RWPE1 (cell line): ENCODE results near the gene ADGRF4.

Source experiments
- CTCF ChIA-PET: fragments of 350-600 bp; sonication (Branson Sonifier 250); formaldehyde crosslinking; extraction: SDS; loops from one replicate; lab custom pipeline; 2021; lab: Yijun Ruan, JAX
- POLR2A ChIA-PET: fragments of 400-600 bp; formaldehyde crosslinking; extraction: SDS; loops from one replicate; lab custom pipeline; 2020; ENCODE audit warnings: antibody characterized with exemption; ENCODE audit not compliant: low non-redundant PET; lab: Yijun Ruan, JAX
- DNase-seq: peaks from one replicate; pipeline ENCODE4 v3.0.0; 2012; ENCODE audit warnings: low spot score
- H3K27ac ChIP-seq: fragments of 450-650 bp; 2 replicates; pipeline ENCODE4 v1.5.1; 2017
- TF ChIP-seq, protein P1 (sequence below): fragments of 450-650 bp; conservative IDR thresholded peaks from 2 replicates; pipeline ENCODE4 v1.5.1; 2017; ENCODE audit warnings: low read depth, mild to moderate bottlenecking

ADGRF4 gene

DNA sequence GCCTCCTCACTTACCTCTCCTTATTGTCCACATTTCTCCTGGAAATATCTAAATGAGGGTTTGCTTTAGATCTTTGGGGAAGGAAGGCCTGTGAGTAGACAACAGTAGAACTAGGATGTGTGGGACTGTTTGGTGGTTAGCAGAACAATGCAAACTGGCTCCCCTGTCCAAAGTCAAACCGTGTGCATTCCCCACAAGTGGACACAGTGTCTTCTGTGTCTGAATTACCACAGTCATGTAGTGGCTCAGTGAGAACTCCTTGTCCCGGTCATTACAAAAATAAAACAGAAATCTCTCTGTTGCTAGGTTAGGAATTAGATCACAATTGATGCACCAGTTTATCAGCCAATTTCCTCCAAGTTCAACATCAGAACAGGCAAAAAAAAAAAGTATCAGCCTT is 455 bp upstream of the ADGRF4 start:
- no peak overlapping the region for H3K27ac ChIP-seq
- ChIA-PET POLR2A (no interaction called here), CTCF (interaction anchor here (1.4 kb wide), 1 partner anchor 66 kb away, joined by 5 read pairs; no protein-coding TSS in a partner anchor)
- TF ChIP-seq, protein P1, sequence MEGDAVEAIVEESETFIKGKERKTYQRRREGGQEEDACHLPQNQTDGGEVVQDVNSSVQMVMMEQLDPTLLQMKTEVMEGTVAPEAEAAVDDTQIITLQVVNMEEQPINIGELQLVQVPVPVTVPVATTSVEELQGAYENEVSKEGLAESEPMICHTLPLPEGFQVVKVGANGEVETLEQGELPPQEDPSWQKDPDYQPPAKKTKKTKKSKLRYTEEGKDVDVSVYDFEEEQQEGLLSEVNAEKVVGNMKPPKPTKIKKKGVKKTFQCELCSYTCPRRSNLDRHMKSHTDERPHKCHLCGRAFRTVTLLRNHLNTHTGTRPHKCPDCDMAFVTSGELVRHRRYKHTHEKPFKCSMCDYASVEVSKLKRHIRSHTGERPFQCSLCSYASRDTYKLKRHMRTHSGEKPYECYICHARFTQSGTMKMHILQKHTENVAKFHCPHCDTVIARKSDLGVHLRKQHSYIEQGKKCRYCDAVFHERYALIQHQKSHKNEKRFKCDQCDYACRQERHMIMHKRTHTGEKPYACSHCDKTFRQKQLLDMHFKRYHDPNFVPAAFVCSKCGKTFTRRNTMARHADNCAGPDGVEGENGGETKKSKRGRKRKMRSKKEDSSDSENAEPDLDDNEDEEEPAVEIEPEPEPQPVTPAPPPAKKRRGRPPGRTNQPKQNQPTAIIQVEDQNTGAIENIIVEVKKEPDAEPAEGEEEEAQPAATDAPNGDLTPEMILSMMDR: no peak
- DNase-seq: no peak

DNA sequence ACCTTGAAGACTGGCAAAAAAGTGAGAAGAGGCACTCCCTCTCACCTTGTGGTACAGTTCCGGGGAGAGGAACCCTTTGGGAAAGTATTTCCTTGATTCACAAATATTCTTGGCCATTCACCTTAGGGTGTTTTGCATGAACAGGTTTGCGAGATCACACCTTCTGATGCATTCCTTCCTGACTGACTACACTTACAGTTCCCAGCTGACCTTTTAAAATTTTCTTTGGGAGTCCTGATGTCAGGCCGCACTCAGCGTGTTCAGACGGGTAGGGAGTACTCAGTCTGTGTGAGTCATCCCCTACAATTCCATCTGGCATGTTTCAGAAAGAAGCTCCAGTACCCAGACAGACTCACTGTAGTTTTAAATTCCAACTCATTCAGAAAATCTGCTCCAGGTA is 1.7 kb downstream of the ADGRF4 start:
- CTCF ChIA-PET: interaction anchor here (0.6 kb wide), 1 partner anchor 86 kb away, joined by 3 read pairs; no protein-coding TSS in a partner anchor
- DNase-seq: peak; percentile 87
- peak overlapping the region; percentile 58; the same call in 1 of the 2 replicates for H3K27ac ChIP-seq
- TF ChIP-seq, protein P1: no peak
- POLR2A ChIA-PET: no interaction called here

DNA sequence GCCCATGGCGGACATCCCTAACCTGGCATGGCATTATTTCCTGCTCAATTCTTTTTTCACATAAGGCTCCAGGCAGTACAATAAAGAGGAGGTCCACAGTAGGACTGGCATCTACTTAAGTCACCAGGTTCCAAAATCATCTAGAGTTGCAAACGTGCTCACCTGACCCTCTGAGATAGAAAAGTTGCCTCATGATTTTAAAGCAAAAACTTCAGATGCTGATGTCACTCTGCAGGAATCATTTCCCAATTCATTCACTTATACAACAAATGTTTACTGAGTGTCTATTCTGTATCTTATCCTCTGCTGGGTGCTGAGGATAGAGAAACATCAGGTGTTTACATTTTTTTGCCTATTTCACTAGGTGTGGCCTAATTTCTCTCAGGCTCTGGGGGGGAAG is 2.2 kb downstream of the ADGRF4 start:
- DNase-seq: no peak
- peak overlapping the region; percentile 58; the same call in 1 of the 2 replicates for H3K27ac ChIP-seq
- ChIA-PET POLR2A (no interaction called here), CTCF (interaction anchor here (0.6 kb wide), 1 partner anchor 87 kb away, joined by 3 read pairs; no protein-coding TSS in a partner anchor)
- TF ChIP-seq, protein P1: no peak

DNA sequence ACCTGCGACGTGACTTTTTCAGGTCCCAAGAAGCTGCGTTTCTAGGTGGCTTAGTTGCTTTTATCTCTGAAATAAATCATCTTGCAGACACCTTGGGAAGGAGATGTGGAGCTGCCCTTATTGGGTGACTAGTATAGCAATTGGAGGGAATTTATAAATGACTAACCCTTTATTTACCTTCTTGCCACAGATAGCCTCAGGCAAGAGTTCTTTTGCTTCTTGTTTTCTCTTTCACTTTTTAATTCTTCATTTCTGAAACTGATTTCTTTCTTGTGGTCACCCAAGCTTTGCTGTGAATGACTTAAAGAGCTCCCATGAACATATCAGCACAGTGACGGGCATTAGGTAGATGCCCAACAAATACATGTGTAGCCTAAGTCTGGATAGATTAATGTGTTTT is 3.0 kb downstream of the ADGRF4 start:
- CTCF ChIA-PET: no interaction called here

DNA sequence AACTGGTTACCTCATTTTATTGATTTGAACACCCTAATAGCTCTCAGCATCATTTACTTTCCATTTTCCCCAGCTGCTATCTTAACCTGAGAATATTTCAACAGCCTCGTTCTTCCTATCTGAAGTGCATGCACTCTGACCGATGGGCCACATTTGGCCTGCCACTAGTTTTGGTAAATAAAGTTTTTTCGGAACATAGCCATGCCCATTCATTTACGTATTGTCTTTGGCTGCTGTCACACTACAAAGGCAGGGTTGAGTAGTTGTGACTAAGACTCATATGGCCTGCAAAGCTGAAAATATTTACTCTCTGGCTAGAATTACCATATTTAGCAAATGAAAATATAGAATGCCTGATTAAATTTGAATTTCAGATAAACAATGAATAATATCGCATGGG is 10.8 kb downstream of the ADGRF4 start:
- H3K27ac ChIP-seq: no peak overlapping the region
- ChIA-PET CTCF (interaction anchor here (0.6 to 0.8 kb wide), 2 partner anchors 1001 to 1742 kb away, joined by 3 read pairs; no protein-coding TSS in a partner anchor), POLR2A (no interaction called here)
- TF ChIP-seq, protein P1: no peak
- DNase-seq: no peak

More for the DNA sequence above, 3.0 kb downstream of the ADGRF4 start:
- DNase-seq: peak; percentile 77
- POLR2A ChIA-PET: no interaction called here
- H3K27ac ChIP-seq: peak overlapping the region; percentile 62
- TF ChIP-seq, protein P1: no peak

DNA sequence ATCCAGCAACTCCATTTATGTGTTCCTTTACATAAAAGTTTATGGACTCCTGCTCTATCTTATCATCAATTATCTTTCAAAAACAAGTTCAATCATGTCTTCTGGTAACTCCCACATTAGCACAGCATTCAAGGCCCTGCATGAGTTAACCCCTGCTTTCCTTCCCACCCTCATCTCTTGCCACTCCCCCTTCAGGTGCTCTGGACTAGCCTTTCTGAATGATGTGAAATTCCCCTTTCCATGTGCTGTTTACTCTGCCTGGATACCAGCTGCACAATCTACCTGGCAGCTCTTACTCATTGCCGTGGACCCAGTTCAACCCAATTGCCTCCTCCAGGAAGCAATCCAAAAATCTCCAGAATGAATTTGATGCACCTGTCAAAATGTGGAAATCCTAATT is 11.9 kb downstream of the ADGRF4 start:
- DNase-seq: no peak
- CTCF ChIA-PET: interaction anchor here (0.5 kb wide), 1 partner anchor 17 kb away, joined by 3 read pairs; no protein-coding TSS in a partner anchor
- TF ChIP-seq, protein P1: no peak
- POLR2A ChIA-PET: interaction anchor here (0.5 kb wide), 1 partner anchor 232 kb away, joined by 3 read pairs; no protein-coding TSS in a partner anchor
- no peak overlapping the region for H3K27ac ChIP-seq
